DND-41 (cell line): ENCODE measurements around the gene P4HB.

ENCODE experiments used
- ATAC-seq: fragments of 200-7000 bp; cut with Tn5 transposase; 3 replicates; pipeline ENCODE4 v1.9.1; 2021; ENCODE audit warnings: low read depth; ENCODE audit not compliant: insufficient read depth
- DNase-seq: peaks from one replicate; pipeline ENCODE4 v3.0.0-alpha.2; 2020
- H2AFZ ChIP-seq: 2 replicates; pipeline ENCODE4 v1.6.0; 2012; ENCODE audit warnings: low read depth, low read length
- H3K27ac ChIP-seq: 2 replicates; pipeline ENCODE4 v1.5.1; 2012; ENCODE audit warnings: low read length, inconsistent platforms
- H3K27me3 ChIP-seq: fragments of 200-600 bp; sonication (generic); 2 replicates; pipeline ENCODE4 v1.6.0; 2012; ENCODE audit warnings: low read length, mild to moderate bottlenecking, inconsistent platforms; ENCODE audit not compliant: insufficient read depth, poor library complexity
- H3K36me3 ChIP-seq: 2 replicates; pipeline ENCODE4 v1.5.1; 2012; ENCODE audit warnings: low read length, inconsistent platforms; ENCODE audit not compliant: insufficient read depth
- H3K4me1 ChIP-seq: 2 replicates; pipeline ENCODE4 v1.5.1; 2012; ENCODE audit warnings: mild to moderate bottlenecking, low read length; ENCODE audit not compliant: insufficient read depth
- H3K4me2 ChIP-seq: 2 replicates; pipeline ENCODE4 v1.6.0; 2012; ENCODE audit warnings: mild to moderate bottlenecking, moderate library complexity, low read length, inconsistent platforms; ENCODE audit not compliant: insufficient read depth
- H3K4me3 ChIP-seq, 2 experiments: fragments of 200-600 bp in 1 of 2; shearing (Covaris generic) in 1 of 2; 2 replicates each; pipeline ENCODE4 v1.5.1; 2012 to 2016; ENCODE audit warnings: inconsistent platforms in 2 of 2, low read length in 2 of 2, mild to moderate bottlenecking in 2 of 2, low read depth in 1 of 2, moderate library complexity in 1 of 2
- H3K79me2 ChIP-seq: 2 replicates; pipeline ENCODE4 v1.6.0; 2012; ENCODE audit warnings: low read length, inconsistent platforms; ENCODE audit not compliant: insufficient read depth
- H3K9ac ChIP-seq: 2 replicates; pipeline ENCODE4 v1.6.0; 2012; ENCODE audit warnings: low read depth, mild to moderate bottlenecking, inconsistent platforms, low read length, moderate library complexity
- H3K9me3 ChIP-seq: 2 replicates; pipeline ENCODE4 v1.5.1; 2012; ENCODE audit warnings: low read length, moderate library complexity, mild to moderate bottlenecking, inconsistent platforms; ENCODE audit not compliant: insufficient read depth, severe bottlenecking
- H4K20me1 ChIP-seq: 2 replicates; pipeline ENCODE4 v1.6.0; 2012; ENCODE audit warnings: low read length; ENCODE audit not compliant: insufficient read depth
- EZH2 ChIP-seq: IDR thresholded peaks from 3 replicates; pipeline ENCODE4 v1.6.1; 2012; ENCODE audit warnings: borderline replicate concordance, low read depth, mild to moderate bottlenecking, moderate library complexity, low read length, inconsistent platforms; ENCODE audit not compliant: severe bottlenecking
- TF ChIP-seq, protein P1 (sequence below): IDR thresholded peaks from 2 replicates; pipeline ENCODE4 v1.5.1; 2012; ENCODE audit warnings: borderline replicate concordance, low read length, moderate library complexity, mild to moderate bottlenecking; ENCODE audit not compliant: poor library complexity, severe bottlenecking; ENCODE audit errors: extremely low read depth

Gene P4HB

DNA sequence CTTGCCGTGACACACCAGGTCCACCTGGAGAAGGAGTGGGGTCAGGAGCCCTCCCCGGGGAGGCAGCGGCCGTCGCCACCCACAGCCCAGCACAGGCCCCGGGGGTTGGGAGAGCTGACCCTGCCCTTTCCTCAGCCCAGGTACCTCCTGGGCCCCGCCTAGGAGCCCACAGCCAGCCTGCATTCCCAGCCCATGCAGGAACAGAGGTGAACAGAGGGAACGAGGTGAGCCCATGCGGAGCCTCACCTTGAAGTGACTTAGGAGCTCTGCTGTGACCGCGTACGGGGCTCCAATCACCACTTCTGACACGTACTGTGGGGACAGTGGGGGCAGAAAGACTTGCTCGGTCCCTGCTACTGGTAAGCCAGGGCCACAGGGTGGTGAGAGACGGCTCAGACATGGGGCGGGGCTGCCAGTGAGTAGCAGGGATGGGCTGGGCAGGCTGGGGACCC lies 45.1 kb upstream of the P4HB start:
- Histone ChIP-seq H4K20me1 (peaks cover 33% of the 10 kb centered on the region), H3K9ac (no peak overlapping the region), H3K4me2 (no peak overlapping the region), H3K27ac (no peak overlapping the region), H3K4me3 (no peak overlapping the region), H3K79me2 (peaks cover 16% of the 10 kb centered on the region), H3K36me3 (peaks cover 73% of the 10 kb centered on the region), H3K4me1 (peaks cover 15% of the 10 kb centered on the region), H2AFZ (no peak overlapping the region), H3K27me3 (no peaks in the 10 kb centered on the region), H3K9me3 (no peaks in the 10 kb centered on the region)
- DNase-seq (no peak), ATAC-seq (no peak)
- TF ChIP-seq, protein P1, sequence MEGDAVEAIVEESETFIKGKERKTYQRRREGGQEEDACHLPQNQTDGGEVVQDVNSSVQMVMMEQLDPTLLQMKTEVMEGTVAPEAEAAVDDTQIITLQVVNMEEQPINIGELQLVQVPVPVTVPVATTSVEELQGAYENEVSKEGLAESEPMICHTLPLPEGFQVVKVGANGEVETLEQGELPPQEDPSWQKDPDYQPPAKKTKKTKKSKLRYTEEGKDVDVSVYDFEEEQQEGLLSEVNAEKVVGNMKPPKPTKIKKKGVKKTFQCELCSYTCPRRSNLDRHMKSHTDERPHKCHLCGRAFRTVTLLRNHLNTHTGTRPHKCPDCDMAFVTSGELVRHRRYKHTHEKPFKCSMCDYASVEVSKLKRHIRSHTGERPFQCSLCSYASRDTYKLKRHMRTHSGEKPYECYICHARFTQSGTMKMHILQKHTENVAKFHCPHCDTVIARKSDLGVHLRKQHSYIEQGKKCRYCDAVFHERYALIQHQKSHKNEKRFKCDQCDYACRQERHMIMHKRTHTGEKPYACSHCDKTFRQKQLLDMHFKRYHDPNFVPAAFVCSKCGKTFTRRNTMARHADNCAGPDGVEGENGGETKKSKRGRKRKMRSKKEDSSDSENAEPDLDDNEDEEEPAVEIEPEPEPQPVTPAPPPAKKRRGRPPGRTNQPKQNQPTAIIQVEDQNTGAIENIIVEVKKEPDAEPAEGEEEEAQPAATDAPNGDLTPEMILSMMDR = no peak
- no peak for TF ChIP-seq EZH2

DNA sequence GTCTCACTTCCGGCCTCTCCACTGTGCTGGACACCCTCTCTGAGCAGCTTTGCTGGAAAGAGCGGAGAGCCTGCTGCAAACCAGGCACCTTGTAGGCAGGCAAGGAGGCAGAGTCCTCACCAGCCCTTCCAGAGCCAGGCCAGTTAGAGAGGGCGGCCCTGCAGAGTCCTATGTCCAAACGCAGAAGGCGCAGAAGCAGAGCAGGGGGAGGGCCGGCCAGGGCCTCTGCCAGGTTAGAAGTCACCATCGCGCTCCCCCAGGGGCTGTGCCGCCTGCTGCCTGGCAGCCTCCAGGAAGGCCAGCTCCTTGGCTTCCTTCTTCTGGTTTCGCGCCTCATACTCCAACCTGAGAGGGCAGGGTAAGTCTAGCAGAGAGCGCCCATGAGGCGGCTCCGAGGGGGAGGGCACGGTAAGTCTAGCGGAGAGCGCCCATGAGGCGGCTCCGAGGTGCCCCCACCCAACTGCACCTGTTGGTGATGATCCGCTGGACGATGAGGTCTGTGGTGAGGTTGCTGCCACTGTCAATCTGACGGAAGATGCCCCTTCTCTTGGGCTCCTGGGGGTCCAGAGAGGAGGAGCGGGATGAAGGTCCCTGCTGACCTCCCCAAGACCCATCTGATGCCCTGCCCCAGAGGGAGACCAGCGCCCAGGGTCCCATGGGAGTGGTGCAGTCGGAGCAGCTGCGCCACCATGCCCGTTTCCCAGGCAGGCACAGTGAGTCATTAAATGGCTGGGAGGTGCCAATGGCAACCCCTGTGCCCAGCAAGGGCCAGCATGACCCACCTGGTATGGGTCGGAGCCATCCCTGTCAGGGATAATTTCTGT lies 44.5 kb upstream of the P4HB start:
- Histone ChIP-seq H3K4me2 (no peak overlapping the region), H3K9me3 (no peaks in the 10 kb centered on the region), H3K36me3 (peaks cover 80% of the 10 kb centered on the region), H4K20me1 (peaks cover 29% of the 10 kb centered on the region), H3K27ac (no peak overlapping the region), H3K4me3 (no peak overlapping the region), H3K4me1 (peaks cover 9% of the 10 kb centered on the region), H2AFZ (no peak overlapping the region), H3K27me3 (no peaks in the 10 kb centered on the region), H3K9ac (no peak overlapping the region), H3K79me2 (peaks cover 9% of the 10 kb centered on the region)
- TF ChIP-seq, protein P1 = no peak
- TF ChIP-seq EZH2 = no peak
- no peak for DNase-seq
- no peak for ATAC-seq

DNA sequence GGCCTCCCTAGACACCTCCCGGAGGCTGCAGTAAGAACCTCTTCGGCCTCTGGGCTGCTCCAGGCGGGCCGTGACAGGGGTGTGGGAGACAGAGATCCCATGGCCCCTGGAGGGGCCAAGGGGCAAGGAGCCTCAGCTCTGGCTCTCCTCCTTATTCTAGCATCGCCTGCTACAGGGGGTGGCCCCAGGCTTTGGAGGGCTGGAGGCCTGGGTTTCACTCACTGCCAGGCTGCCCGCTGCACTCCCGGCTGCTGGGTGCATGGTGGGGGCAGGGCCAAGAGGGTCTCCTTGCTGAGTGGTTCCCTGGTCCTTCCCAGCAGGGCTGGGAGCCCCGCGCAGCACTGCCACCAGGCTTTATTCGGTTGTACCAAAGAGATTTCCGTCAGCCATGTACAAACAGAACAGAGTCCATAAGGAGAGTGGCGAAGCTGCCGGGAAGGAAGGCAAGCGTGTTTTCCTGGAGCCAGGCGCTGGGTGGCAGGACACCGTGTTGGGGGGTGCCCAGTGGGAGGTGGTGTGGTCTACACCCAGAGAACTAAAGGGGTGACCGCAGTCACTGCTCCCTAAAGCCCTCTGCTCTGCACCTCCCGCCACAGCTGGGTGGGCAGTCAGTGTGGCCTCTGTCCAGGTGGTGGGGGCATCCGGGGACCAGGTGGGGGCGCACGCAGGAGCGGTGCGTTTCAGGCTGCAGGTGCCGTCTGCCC lies 43.7 kb upstream of the P4HB start:
- DNase-seq = no peak
- Histone ChIP-seq H3K27ac (no peak overlapping the region), H3K4me1 (peaks cover 1% of the 10 kb centered on the region), H3K4me3 (no peak overlapping the region), H3K9ac (no peak overlapping the region), H3K27me3 (no peaks in the 10 kb centered on the region), H3K4me2 (no peak overlapping the region), H3K9me3 (no peaks in the 10 kb centered on the region), H3K79me2 (peaks cover 2% of the 10 kb centered on the region; the same call in 1 of the 2 replicates), H4K20me1 (peaks cover 27% of the 10 kb centered on the region; the same call in 1 of the 2 replicates), H3K36me3 (peaks cover 80% of the 10 kb centered on the region), H2AFZ (no peak overlapping the region)
- TF ChIP-seq EZH2 = no peak
- TF ChIP-seq, protein P1 = no peak
- ATAC-seq = no peak
